Bone marrow (tissue), 2 donors: ENCODE results near the gene NR0B2.

Experiments used
- DNase-seq, 2 donors: peaks; one replicate each; lab custom pipeline; 2025; lab: John Stamatoyannopoulos, UW

The NR0B2 gene

GRCh38 chr1:26936823-26937222, 23.0 kb upstream of the NR0B2 start:
- DNase-seq, result no peak

GRCh38 chr1:26932531-26932930, 18.8 kb upstream of the NR0B2 start:
- no peak for DNase-seq

DNA sequence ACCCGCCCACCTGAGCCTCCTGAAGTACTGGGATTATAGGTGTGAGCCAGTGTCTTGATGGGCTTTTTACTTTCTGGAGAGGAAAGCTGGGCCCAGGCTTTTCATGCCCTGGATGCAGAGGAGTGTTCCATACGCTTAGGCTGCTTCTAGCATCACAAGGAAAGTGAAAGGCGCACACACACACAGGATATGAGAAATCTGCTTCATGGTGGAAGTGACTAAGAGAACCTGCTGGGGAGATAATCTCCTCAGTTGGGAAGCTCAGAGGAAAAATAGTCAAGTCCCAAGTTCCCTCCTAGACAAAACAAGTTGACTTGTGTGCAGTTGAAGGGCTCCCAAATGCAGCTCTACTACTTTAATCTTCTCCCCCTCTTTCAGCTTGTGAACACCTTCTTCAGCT, 9.9 kb upstream of the NR0B2 start:
- no peak for DNase-seq

GRCh38 chr1:26922901-26923300, 9.1 kb upstream of the NR0B2 start:
- DNase-seq, result no peak

DNA sequence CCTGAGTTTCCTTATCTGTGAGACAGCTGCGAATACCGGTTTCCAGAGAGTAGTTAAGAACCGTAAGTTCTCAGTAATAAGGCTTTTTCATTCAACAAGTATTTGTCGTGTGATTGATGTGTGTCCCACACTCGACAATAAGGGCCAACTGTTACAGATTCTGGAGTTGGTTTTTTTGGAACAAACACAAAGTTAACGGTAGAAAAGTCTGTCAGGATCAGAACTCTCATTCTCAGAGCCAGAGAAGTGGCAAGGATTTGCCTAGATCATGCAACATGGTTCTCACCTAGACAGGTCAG, 8.6 kb upstream of the NR0B2 start:
- DNase-seq, result no peak

DNA sequence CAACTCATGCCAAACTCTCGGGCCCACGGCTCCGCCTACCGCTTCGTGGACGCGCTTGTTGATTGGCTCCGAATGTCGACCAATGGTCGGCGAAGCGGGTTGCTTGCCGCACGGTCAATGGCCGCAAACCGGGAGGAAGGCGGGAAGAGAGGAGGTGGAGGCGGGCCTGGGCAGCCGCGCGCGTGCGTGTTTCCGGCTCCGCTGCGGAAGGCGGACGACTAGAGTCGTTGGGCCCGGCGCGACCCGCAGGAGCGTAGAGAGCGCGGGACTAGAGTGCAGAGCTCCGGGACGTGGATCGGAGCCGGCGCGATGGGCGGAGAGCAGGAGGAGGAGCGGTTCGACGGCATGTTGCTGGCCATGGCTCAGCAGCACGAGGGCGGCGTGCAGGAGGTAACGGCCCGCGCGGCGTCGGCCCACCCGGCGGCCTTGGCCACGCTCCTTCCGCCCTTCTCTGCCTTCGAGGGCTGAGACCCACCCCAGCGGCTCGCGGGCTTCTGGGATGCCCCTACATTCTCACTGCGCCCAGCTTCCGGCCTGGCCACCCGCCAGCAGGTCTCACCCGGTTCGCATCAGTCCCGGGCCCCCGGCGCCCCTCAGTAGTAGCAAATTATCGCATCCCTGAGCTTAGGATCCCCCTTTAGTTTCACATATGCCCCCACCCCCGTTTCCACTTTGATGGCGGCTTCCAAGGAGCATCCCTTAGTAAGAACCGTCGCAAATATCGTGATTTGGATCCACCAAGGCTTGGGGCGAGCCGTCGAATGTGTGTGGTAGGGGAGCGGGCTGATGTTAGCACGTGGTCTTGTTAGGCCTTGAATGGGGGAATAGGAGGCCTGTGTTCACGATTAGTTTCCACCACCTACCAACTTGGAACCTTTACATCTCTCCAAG, 8.0 kb upstream of the NR0B2 start, which contains the start of gene NUDC:
Gene NUDC, plus strand, starts transcription at position 204 of the 891 bp plus-strand sequence. Its CDS starts 106 bp downstream, at position 310.
- DNase-seq, result peak; percentile 88

DNA sequence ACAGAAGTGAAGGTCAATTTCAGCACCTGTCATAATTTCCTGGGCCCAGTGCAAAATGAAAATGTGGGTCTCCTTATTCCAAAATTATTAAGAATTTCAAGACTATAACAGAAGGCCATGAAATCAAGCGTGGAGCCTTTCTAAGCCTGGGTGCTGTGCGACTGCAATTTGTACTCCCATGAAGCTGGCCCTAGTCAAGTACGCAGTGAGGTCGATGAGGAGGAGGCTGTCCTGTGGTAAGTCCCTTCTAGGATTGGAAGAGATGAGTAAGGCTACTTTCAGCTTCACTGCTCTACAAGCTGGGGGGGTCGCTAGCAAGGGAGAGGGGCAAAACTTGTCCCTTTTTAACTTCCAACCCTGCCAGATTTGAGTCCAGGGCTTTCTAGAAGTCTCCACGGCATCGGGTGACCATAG, 7.4 kb upstream of the NR0B2 start:
- DNase-seq, result peak in 1 of 2 donors; percentile 33

GRCh38 chr1:26915204-26915842, 1.5 kb upstream of the NR0B2 start:
- no peak for DNase-seq

DNA sequence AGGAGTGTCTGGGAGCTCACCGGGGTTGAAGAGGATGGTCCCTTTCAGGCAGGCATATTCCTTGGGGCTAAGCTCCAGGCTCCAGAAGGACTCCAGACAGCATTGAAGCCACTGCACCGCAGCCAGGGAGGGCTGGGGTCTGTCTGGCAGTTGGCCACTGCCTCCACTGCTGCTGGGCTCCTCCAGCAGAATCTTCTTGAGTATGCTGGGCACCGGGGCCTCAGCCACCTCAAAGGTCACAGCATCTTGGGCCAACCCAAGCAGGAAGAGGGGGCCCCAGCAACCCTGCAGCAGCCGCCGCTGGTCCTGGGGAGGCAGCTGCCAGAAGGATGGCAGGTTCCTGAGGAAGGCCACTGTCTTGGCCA, 404 bp downstream of the NR0B2 start:
- DNase-seq, result no peak

- no peak for DNase-seq
Observed at GRCh38 chr1:26912147-26912490, 1.7 kb downstream of the NR0B2 start.

GRCh38 chr1:26911399-26912146, 2.2 kb downstream of the NR0B2 start:
- DNase-seq, result no peak

- no peak for DNase-seq
Observed at GRCh38 chr1:26910343-26911160, 3.2 kb downstream of the NR0B2 start.

DNA sequence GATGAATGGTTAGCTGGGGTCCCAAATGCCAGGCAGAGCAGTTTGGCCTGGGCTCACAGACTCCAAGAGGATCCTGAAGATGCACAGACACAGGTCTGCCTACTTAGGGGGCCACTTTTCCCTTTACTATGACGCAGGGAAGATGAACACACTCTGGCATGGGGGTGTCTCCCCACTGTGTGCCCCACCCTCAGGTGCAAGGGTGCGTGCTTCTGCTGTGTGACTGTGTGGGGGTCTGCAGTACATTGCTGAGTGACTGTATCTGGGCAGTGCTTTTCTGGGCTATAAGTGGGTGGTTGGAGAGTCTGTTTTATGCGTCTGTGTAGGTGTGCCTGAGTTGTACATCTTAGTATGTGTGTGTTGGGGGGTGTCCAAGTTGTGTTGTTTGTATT, 3.8 kb downstream of the NR0B2 start:
- DNase-seq, result no peak

GRCh38 chr1:26907071-26907917, 6.5 kb downstream of the NR0B2 start:
- no peak for DNase-seq

GRCh38 chr1:26900815-26901511, 12.8 kb downstream of the NR0B2 start:
- no peak for DNase-seq

GRCh38 chr1:26900001-26900814, 13.6 kb downstream of the NR0B2 start, which contains the start of gene GPATCH3:
GPATCH3 (minus strand) TSS chr1:26900467; CDS start chr1:26900442, 25 bp downstream.
- peak; percentile 72 for DNase-seq

- DNase-seq, result no peak
Observed at GRCh38 chr1:26897351-26897750, 16.4 kb downstream of the NR0B2 start.

DNA sequence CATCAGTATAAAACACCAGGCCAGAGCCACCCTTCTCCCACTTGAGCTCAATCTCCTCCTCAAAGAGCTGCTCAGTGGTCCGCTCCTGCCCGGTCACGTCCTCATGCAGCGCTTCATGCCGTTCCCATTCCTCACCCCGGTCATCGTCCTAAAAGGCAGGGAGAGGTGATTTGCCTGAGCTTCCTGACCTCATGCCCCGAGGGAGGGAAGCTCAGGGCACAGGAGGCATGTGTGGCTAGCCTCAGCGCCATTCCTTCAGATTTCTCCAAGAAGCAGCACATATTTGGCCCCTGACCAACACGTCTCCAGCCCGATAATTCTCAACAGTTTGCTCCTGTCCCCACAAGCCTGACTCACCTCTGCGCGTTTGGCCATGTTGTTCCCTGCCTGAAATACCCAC, 19.5 kb downstream of the NR0B2 start:
- DNase-seq, result no peak

- no peak for DNase-seq
Observed at GRCh38 chr1:26890467-26890796, 23.3 kb downstream of the NR0B2 start.
